ENCODE results near the gene LRRC70.
A peak's percentile ranks its signal among the peaks of the same experiment; 100 is the strongest.
"Not testable (repeated sequence)": the region's sequence is repeated elsewhere in the genome, so short reads cannot be mapped to it uniquely, and the experiment has no call there.

LRRC70 gene

GRCh38 chr5:62597314-62597713, 18.7 kb downstream of the LRRC70 start:
- no peak overlapping the region for H3K4me3 ChIP-seq (ENCODE audit: low read length)
- DNase-seq (ENCODE audit: low read depth, low spot score): no peak

- no peak overlapping the region for H3K4me3 ChIP-seq (ENCODE audit: low read length)
- DNase-seq (ENCODE audit: low read depth, low spot score): no peak
Measured at GRCh38 chr5:62600560-62601252, 22.1 kb downstream of the LRRC70 start.

GRCh38 chr5:62603934-62604333, 25.3 kb downstream of the LRRC70 start:
- no peak overlapping the region for H3K4me3 ChIP-seq (ENCODE audit: low read length)

GRCh38 chr5:62605638-62606037, 27.0 kb downstream of the LRRC70 start:
- DNase-seq (ENCODE audit: low read depth, low spot score): peak; percentile 19
- no peak overlapping the region for H3K4me3 ChIP-seq (ENCODE audit: low read length)

More at GRCh38 chr5:62603934-62604333, 25.3 kb downstream of the LRRC70 start:
- no peak for DNase-seq (ENCODE audit: low read depth, low spot score)

DNA sequence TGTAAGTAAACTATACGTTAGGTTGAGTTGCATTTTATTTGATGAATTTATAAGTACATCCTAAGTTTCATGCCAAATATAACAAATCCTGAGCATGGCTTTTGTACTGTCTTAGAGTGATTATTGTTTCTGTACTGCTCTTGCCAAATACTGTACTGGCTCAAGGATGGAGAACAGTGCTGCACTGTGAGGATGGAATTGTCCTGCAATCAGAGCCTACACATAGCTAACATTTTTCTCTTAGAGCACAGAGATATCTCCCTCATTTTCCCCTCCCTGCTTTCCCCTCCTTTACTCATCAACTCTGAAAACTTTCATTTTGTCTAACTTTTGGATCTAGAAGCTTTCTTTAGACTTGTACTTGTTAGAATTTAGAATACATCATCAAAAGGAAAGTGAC, 28.3 kb downstream of the LRRC70 start:
- no peak for DNase-seq (ENCODE audit: low read depth, low spot score)
- no peak overlapping the region for H3K4me3 ChIP-seq (ENCODE audit: low read length)

DNA sequence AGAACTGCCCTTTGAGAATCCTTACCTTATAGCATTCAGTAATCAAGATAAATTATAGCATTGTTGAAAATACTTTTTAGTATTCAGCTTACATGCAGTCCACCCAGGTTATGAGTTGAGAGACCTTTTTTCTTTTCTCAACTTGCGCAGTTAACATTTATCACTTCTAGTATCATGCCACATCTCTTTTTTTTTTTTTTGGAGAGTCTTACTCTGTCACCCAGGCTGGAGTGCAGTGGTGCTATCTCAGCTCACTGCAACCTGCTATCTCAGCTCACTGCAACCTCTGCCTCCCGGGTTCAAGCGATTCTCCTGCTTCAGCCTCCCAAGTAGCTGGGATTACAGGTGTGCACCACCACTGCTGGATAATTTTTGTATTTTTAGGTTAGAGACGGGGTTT, 29.0 kb downstream of the LRRC70 start:
- H3K4me3 ChIP-seq (ENCODE audit: low read length): no peak overlapping the region
- DNase-seq (ENCODE audit: low read depth, low spot score): no peak

GRCh38 chr5:62608529-62609511, 30.2 kb downstream of the LRRC70 start:
- no peak overlapping the region for H3K4me3 ChIP-seq (ENCODE audit: low read length)
- DNase-seq (ENCODE audit: low read depth, low spot score): no peak

DNA sequence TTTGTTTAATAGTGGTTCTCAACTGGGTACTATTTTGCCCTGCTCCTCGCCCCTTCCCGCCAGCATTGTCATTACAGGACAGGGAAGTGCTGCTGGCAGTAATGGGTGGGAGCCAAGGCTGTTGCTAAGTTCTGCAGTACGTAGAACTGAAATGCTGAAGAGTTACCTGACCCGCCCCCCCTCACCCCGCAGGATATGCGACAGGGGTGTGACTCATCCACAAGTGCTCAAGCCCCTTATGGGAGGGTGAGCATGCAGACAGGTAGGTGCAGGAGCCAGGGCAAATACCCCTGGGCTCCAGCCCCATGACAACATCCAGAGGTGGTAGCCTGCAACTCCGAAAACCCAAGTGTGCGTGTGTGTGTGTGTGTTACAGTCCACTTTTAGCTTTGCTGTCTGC, 35.7 kb downstream of the LRRC70 start:
- DNase-seq (ENCODE audit: low read depth, low spot score): no peak
- no peak overlapping the region for H3K4me3 ChIP-seq (ENCODE audit: low read length)

DNA sequence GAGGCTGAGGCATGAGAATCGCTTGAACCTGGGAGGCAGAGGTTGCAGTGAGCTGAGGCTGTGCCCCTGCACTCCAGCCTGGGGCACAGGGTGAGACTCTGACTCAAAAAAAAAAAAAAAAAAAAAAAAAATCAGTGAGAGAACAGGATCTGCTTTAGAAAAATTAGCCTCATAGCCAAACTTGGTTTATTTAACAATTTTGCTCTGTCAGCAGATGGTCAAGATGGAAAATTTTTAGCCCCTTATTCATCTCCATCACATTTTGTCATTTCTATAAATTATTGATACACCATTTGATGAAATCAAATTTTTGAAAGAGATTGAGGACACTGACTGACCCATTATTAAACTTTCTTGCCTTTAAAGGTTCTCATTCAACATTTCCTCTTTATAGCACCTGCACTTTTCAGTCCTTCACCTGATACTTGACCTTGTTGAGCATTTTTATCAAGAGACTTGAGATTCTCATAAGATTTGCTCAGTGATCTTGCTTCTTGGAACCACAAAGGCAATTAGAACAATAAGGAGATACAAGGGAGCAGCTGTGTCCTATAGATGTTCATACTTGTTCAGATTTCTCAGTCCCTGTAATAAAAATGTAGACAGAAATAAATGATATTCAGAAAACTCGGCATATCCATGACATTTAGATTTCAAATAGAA, 38.1 kb downstream of the LRRC70 start:
- H3K4me3 ChIP-seq (ENCODE audit: low read length): no peak overlapping the region
- no peak for DNase-seq (ENCODE audit: low read depth, low spot score)

DNA sequence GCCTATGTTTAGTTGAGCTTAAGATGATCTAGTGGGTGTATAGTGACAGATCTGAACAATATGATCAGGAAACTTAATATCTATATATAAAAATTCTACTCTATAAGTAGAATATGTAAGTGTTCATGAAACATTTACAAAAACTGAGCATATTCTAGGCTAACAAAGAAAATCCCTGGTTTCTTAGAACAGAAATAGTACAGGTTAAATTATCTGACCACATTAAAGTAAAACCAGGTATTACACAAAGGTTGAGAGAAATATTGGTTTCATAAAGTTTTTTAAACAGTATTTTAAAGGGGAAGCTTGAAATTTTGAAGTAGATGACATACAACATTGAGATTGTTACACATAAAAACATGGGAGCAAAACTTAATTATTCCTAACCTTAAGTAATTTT, 39.3 kb downstream of the LRRC70 start:
- no peak overlapping the region for H3K4me3 ChIP-seq (ENCODE audit: low read length)
- DNase-seq (ENCODE audit: low read depth, low spot score): no peak

GRCh38 chr5:62620761-62621160, 42.1 kb downstream of the LRRC70 start:
- no peak for DNase-seq (ENCODE audit: low read depth, low spot score)
- H3K4me3 ChIP-seq (ENCODE audit: low read length): no peak overlapping the region

DNA sequence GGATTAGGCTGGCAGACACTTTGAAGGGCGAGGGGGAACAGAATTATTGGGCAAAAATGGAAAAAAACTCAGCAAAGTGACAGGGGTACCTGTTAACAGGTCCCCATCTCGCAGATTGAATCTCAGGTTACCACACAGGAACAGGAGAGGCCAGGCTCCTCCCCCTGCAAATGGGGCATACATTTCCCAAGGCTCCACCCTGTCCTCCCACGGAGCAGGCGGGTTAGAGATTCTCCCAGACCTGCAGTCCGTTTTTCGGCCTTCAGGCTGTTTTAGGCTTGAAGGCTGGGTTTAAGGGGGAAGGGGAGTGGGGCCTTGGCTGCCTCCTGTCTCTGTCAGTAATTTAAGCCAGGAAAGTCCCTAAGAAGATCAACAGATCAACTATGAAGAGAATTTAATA, 42.7 kb downstream of the LRRC70 start:
- H3K4me3 ChIP-seq (ENCODE audit: low read length): no peak overlapping the region
- no peak for DNase-seq (ENCODE audit: low read depth, low spot score)

GRCh38 chr5:62623271-62623670, 44.7 kb downstream of the LRRC70 start:
- DNase-seq (ENCODE audit: low read depth, low spot score): no peak
- no peak overlapping the region for H3K4me3 ChIP-seq (ENCODE audit: low read length)

- DNase-seq (ENCODE audit: low read depth, low spot score); H3K4me3 ChIP-seq (ENCODE audit: low read length): not testable (repeated sequence)
Measured at GRCh38 chr5:62624436-62624835, 45.8 kb downstream of the LRRC70 start.

GRCh38 chr5:62626534-62626933, 47.9 kb downstream of the LRRC70 start:
- H3K4me3 ChIP-seq (ENCODE audit: low read length): no peak overlapping the region
- DNase-seq (ENCODE audit: low read depth, low spot score): no peak

GRCh38 chr5:62627121-62627520, 48.5 kb downstream of the LRRC70 start:
- no peak overlapping the region for H3K4me3 ChIP-seq (ENCODE audit: low read length)
- DNase-seq (ENCODE audit: low read depth, low spot score): no peak

GRCh38 chr5:62627901-62628300, 49.3 kb downstream of the LRRC70 start:
- no peak for DNase-seq (ENCODE audit: low read depth, low spot score)
- no peak overlapping the region for H3K4me3 ChIP-seq (ENCODE audit: low read length)

Data from Jurkat, Clone E6-1 (cell line).